HL-60 (cell line): ENCODE results near the gene NRXN3.

Source experiments
- DNase-seq, 2 experiments: peaks; one replicate each; pipeline ENCODE4 v3.0.0-alpha.2; 2010 to 2020; ENCODE audit warnings: low read depth in 1 of 2, low spot score in 1 of 2
- H3K27ac ChIP-seq: fragments of 250-450 bp; sonication (Bioruptor Pico); replicated peaks from 2 replicates; pipeline ENCODE4 v1.5.1; 2020; ENCODE audit warnings: mild to moderate bottlenecking, moderate library complexity
- H3K27me3 ChIP-seq: fragments of 250-450 bp; sonication (Bioruptor Pico); 2 replicates; pipeline ENCODE4 v1.5.1; 2021; ENCODE audit warnings: mild to moderate bottlenecking, moderate library complexity; ENCODE audit not compliant: insufficient read depth, poor library complexity, severe bottlenecking
- H3K4me3 ChIP-seq: replicated peaks from 2 replicates; pipeline ENCODE4 v1.5.1; 2011; ENCODE audit warnings: mild to moderate bottlenecking, control low read depth, low read length; ENCODE audit not compliant: insufficient read depth
- CTCF ChIP-seq: IDR thresholded peaks from one replicate; pipeline ENCODE4 v1.5.1; 2011; ENCODE audit warnings: low read length, control low read depth, inconsistent platforms; ENCODE audit not compliant: insufficient read depth
- GABPA ChIP-seq: IDR thresholded peaks from 2 replicates; pipeline ENCODE4 v1.6.1; 2012; ENCODE audit warnings: low read depth
- POLR2AphosphoS5 ChIP-seq: IDR thresholded peaks from 2 replicates; pipeline ENCODE4 v1.6.1; 2012; ENCODE audit warnings: low read depth
- REST ChIP-seq: IDR thresholded peaks from 2 replicates; pipeline ENCODE4 v1.6.1; 2012; ENCODE audit warnings: low read depth; ENCODE audit not compliant: insufficient replicate concordance
- SPI1 ChIP-seq: IDR thresholded peaks from 2 replicates; pipeline ENCODE4 v1.6.1; 2012; ENCODE audit warnings: low read depth, mild to moderate bottlenecking, borderline replicate concordance

The NRXN3 gene

GRCh38 chr14:79111987-79112501, 941.9 kb downstream of the NRXN3 start:
- DNase-seq = no peak
- Histone ChIP-seq H3K27ac (no peak overlapping the region), H3K27me3 (no peaks in the 10 kb centered on the region), H3K4me3 (no peak overlapping the region)
- TF ChIP-seq CTCF (no peak), POLR2AphosphoS5 (no peak), GABPA (no peak), SPI1 (no peak), REST (no peak)

- TF ChIP-seq REST (no peak), POLR2AphosphoS5 (no peak), GABPA (no peak), SPI1 (no peak), CTCF (no peak)
- Histone ChIP-seq H3K27ac (no peak overlapping the region), H3K27me3 (no peaks in the 10 kb centered on the region), H3K4me3 (no peak overlapping the region)
- DNase-seq = no peak
These were observed 947.4 kb downstream of the NRXN3 start for GRCh38 chr14:79117561-79117960.

- no peak overlapping the region for H3K4me3 ChIP-seq
- no peak for DNase-seq
These were observed 948.1 kb downstream of the NRXN3 start for GRCh38 chr14:79118291-79118690.

More at GRCh38 chr14:79118291-79118690, 948.1 kb downstream of the NRXN3 start:
- TF ChIP-seq GABPA (no peak), REST (no peak), SPI1 (no peak), POLR2AphosphoS5 (no peak), CTCF (no peak)
- Histone ChIP-seq H3K27me3 (no peaks in the 10 kb centered on the region), H3K27ac (no peak overlapping the region)
